ENCODE data around the gene DFFB. TPM values are rescaled to one million over a fixed set of nuclear protein-coding genes. Genes with fewer than 3 reads are reported as not detected.

DFFB gene
- total RNA-seq, 1 donor from 2014 or later: 15.0 TPM

GRCh38 chr1:3842912-3843311 lies 14.4 kb upstream of the DFFB start:
- no peak overlapping the region for H3K27ac Mint-ChIP-seq
- no peak for DNase-seq
- intact Hi-C loops (cut with micrococcal nuclease): no loop called here
- H3K36me3 Mint-ChIP-seq (ENCODE audit: low read depth): peaks cover 53% of the 10 kb centered on the region
- H3K4me1 Mint-ChIP-seq: no peaks in the 10 kb centered on the region
- no peaks in the 10 kb centered on the region for H3K9me3 Mint-ChIP-seq
- H3K4me3 Mint-ChIP-seq: no peak overlapping the region
- H3K27me3 Mint-ChIP-seq: no peaks in the 10 kb centered on the region

- H3K27me3 Mint-ChIP-seq: no peaks in the 10 kb centered on the region
- DNase-seq: no peak
- H3K4me3 Mint-ChIP-seq: no peak overlapping the region
- H3K36me3 Mint-ChIP-seq (ENCODE audit: low read depth): peaks cover 29% of the 10 kb centered on the region
- no peak overlapping the region for H3K27ac Mint-ChIP-seq
- no peaks in the 10 kb centered on the region for H3K9me3 Mint-ChIP-seq
- intact Hi-C loops (cut with micrococcal nuclease): no loop called here
- H3K4me1 Mint-ChIP-seq: no peaks in the 10 kb centered on the region
These were observed 10.7 kb upstream of the DFFB start for GRCh38 chr1:3846541-3846940.

DNA sequence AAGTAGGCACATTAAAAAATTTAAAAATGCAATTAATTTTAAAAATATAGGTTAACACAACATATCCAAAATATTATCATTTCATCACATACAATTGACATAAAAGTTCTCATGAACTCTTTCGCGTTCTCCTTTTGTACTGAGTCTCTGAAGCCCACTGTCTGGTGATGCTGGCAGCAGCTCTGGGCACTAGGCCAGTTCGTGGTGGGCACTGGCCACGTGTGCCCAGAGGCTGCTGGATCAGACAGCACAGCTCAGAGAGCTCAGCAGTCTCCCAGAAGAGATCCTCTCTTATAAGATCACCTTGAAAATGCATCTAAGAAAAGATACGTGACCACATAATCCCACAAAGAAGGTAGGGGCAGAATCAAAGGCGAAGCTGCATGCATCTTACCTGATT lies 10.2 kb upstream of the DFFB start:
- peaks cover 26% of the 10 kb centered on the region for H3K36me3 Mint-ChIP-seq (ENCODE audit: low read depth)
- no peak for DNase-seq
- intact Hi-C loops (cut with micrococcal nuclease): no loop called here
- H3K27ac Mint-ChIP-seq: no peak overlapping the region
- H3K27me3 Mint-ChIP-seq: no peaks in the 10 kb centered on the region
- no peaks in the 10 kb centered on the region for H3K4me1 Mint-ChIP-seq
- H3K4me3 Mint-ChIP-seq: no peak overlapping the region
- no peaks in the 10 kb centered on the region for H3K9me3 Mint-ChIP-seq

DNA sequence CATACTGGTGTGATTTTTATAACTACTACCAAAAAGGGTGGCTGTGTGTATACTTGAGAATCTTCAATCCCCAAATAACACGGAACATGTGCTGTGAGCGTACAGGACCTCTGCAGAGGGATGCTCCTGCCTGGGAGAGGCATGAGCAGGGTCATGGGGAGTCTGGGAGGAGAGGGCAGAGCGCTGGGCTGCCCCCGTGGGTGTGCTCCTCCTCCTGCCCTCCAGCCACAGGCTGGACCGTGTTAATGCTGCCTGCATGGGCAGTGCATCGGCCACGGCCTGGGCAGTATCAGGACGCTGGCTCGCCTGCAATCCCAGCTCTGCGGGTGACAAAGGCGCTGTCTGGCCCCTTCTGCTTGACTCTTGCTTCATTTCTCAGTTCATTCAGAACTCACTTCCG lies 6.4 kb upstream of the DFFB start:
- no peak for DNase-seq
- intact Hi-C loops (cut with micrococcal nuclease): no loop called here
- peaks cover 5% of the 10 kb centered on the region for H3K4me1 Mint-ChIP-seq
- H3K36me3 Mint-ChIP-seq (ENCODE audit: low read depth): peaks cover 10% of the 10 kb centered on the region
- H3K4me3 Mint-ChIP-seq: no peak overlapping the region
- no peaks in the 10 kb centered on the region for H3K27me3 Mint-ChIP-seq
- H3K27ac Mint-ChIP-seq: no peak overlapping the region
- no peaks in the 10 kb centered on the region for H3K9me3 Mint-ChIP-seq

GRCh38 chr1:3851292-3851691 lies 6.0 kb upstream of the DFFB start:
- Mint-ChIP-seq H3K27ac (no peak overlapping the region), H3K27me3 (no peaks in the 10 kb centered on the region), H3K4me1 (peaks cover 9% of the 10 kb centered on the region), H3K36me3 (ENCODE audit: low read depth) (peaks cover 10% of the 10 kb centered on the region), H3K4me3 (no peak overlapping the region), H3K9me3 (no peaks in the 10 kb centered on the region)
- intact Hi-C loops (cut with micrococcal nuclease): no loop called here
- DNase-seq: no peak

GRCh38 chr1:3852091-3852490 lies 5.2 kb upstream of the DFFB start:
- no peak for DNase-seq
- Mint-ChIP-seq H3K9me3 (no peaks in the 10 kb centered on the region), H3K36me3 (ENCODE audit: low read depth) (peaks cover 6% of the 10 kb centered on the region), H3K4me1 (peaks cover 10% of the 10 kb centered on the region), H3K4me3 (no peak overlapping the region), H3K27ac (no peak overlapping the region), H3K27me3 (no peaks in the 10 kb centered on the region)
- intact Hi-C loops (cut with micrococcal nuclease): no loop called here

DNA sequence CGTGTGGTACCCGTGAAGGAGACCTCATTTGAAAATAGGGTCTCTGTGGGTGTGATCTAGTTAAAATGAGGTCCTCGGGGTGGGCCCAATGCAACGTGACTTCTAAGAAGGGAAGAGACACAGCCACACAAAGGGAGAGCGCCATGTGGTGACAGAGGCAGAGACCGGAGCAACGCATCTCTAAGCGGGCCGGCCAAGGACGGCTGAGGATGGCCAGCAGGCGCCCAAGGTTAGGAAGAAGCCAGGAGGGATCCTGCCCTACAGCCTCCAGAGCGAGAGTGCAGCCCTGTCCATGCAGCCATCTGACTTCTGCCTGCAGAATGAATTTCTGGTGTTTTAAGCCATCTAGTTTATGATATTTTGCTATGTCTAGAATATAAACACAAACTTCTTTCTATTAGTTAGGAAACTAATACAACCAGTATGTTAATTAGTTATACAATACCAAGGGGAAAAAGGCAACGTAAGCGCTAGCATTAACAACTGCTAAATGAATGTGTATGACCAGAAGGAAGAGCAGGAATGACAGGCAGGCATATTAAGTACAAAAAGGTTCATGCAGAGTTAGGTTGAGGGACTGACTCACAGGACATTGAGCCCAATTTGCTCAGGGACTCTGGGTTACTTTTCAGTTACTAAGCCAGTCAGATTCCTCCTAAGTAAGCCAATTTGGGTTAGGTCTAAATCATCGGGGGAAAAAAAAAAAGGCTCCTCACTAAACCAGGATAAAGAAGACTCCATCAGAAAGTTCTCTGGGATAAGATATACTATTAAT lies 4.4 kb upstream of the DFFB start:
- H3K9me3 Mint-ChIP-seq: no peaks in the 10 kb centered on the region
- H3K27me3 Mint-ChIP-seq: no peaks in the 10 kb centered on the region
- intact Hi-C loops (cut with micrococcal nuclease): no loop called here
- no peak overlapping the region for H3K4me3 Mint-ChIP-seq
- H3K36me3 Mint-ChIP-seq (ENCODE audit: low read depth): peaks cover 4% of the 10 kb centered on the region
- no peak overlapping the region for H3K27ac Mint-ChIP-seq
- no peak for DNase-seq
- H3K4me1 Mint-ChIP-seq: peaks cover 10% of the 10 kb centered on the region

DNA sequence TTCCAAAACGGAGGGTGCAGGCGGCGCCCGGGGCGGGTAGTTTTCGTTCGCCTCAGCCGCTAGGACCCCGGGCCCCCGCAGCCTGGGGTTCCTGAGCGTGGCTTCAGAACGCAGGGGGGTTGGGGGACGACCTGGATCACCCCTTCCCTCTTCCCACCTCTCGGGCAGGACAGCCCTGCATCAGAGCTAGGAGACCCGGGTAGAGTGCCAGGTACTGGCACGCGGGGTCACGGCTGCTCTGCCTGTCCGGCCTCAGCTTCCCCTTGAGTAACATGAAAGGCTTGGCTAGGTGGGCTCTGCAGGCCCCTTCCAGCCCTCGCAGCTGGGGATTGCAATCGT lies 484 bp downstream of the DFFB start:
- H3K27ac Mint-ChIP-seq: no peak overlapping the region
- no peaks in the 10 kb centered on the region for H3K36me3 Mint-ChIP-seq (ENCODE audit: low read depth)
- intact Hi-C loops (cut with micrococcal nuclease): loop anchor here (1.0 to 2.0 kb wide), 4 partner anchors 33 to 85 kb away; partner anchors contain the start of genes C1orf174, LRRC47 and SMIM1
- H3K27me3 Mint-ChIP-seq: no peaks in the 10 kb centered on the region
- H3K4me1 Mint-ChIP-seq: peaks cover 17% of the 10 kb centered on the region
- DNase-seq: no peak
- H3K9me3 Mint-ChIP-seq: no peaks in the 10 kb centered on the region
- H3K4me3 Mint-ChIP-seq: peak overlapping the region; percentile 96

GRCh38 chr1:3858231-3858981 lies 1.1 kb downstream of the DFFB start:
- Mint-ChIP-seq H3K9me3 (no peaks in the 10 kb centered on the region), H3K36me3 (ENCODE audit: low read depth) (no peaks in the 10 kb centered on the region), H3K4me3 (peak overlapping the region; percentile 96), H3K4me1 (peaks cover 17% of the 10 kb centered on the region), H3K27ac (peak overlapping the region; percentile 66), H3K27me3 (no peaks in the 10 kb centered on the region)
- DNase-seq: peak; percentile 63
- intact Hi-C loops (cut with micrococcal nuclease): no loop called here

- Mint-ChIP-seq H3K4me1 (peaks cover 5% of the 10 kb centered on the region), H3K4me3 (no peak overlapping the region), H3K36me3 (ENCODE audit: low read depth) (peaks cover 13% of the 10 kb centered on the region), H3K27ac (no peak overlapping the region), H3K27me3 (no peaks in the 10 kb centered on the region), H3K9me3 (no peaks in the 10 kb centered on the region)
- intact Hi-C loops (cut with micrococcal nuclease): no loop called here
- no peak for DNase-seq
These were observed 6.1 kb downstream of the DFFB start for GRCh38 chr1:3863231-3863935.

GRCh38 chr1:3864884-3865283 lies 7.6 kb downstream of the DFFB start:
- Mint-ChIP-seq H3K9me3 (no peaks in the 10 kb centered on the region), H3K4me1 (peaks cover 2% of the 10 kb centered on the region), H3K4me3 (no peak overlapping the region), H3K36me3 (ENCODE audit: low read depth) (peaks cover 19% of the 10 kb centered on the region), H3K27ac (no peak overlapping the region), H3K27me3 (no peaks in the 10 kb centered on the region)
- DNase-seq: no peak
- intact Hi-C loops (cut with micrococcal nuclease): no loop called here

GRCh38 chr1:3865606-3866160 lies 8.4 kb downstream of the DFFB start:
- H3K9me3 Mint-ChIP-seq: no peaks in the 10 kb centered on the region
- no peak overlapping the region for H3K27ac Mint-ChIP-seq
- intact Hi-C loops (cut with micrococcal nuclease): no loop called here
- peaks cover 21% of the 10 kb centered on the region for H3K36me3 Mint-ChIP-seq (ENCODE audit: low read depth)
- no peak overlapping the region for H3K4me3 Mint-ChIP-seq
- H3K4me1 Mint-ChIP-seq: peaks cover 2% of the 10 kb centered on the region
- no peaks in the 10 kb centered on the region for H3K27me3 Mint-ChIP-seq
- DNase-seq: no peak

DNA sequence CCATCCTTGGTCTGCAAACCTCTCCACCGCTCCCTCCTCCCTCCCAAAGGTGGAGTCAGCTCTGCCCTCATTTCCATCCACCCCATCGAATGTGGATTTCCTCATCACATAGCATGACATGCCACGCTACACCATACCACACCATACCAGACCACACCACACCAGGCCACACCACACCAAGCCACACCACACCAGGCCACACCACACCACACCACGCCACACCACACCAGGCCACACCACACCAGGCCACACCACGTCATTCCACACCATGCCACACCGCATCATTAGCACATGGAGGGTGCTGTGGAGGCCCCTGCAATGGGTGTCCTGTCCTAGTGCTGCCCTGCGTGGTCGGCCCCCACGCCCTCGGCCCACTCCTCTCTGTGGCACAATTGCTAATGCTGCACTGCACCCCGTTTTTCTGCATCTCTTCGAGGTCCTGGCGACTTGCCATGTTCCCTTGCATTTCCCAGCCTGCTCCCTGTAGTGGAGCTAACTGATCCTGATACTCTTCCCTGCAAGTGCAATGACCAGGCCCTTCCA lies 11.3 kb downstream of the DFFB start:
- H3K4me3 Mint-ChIP-seq: no peak overlapping the region
- H3K36me3 Mint-ChIP-seq (ENCODE audit: low read depth): peaks cover 28% of the 10 kb centered on the region
- no peaks in the 10 kb centered on the region for H3K9me3 Mint-ChIP-seq
- no peak overlapping the region for H3K27ac Mint-ChIP-seq
- DNase-seq: no peak
- H3K27me3 Mint-ChIP-seq: no peaks in the 10 kb centered on the region
- peaks cover under 1% of the 10 kb centered on the region for H3K4me1 Mint-ChIP-seq
- intact Hi-C loops (cut with micrococcal nuclease): no loop called here
